Suppressor macrophage (primary cell): ENCODE measurements around the gene CMTM5.

Experiments used
- DNase-seq, 4 experiments: peaks; one replicate each; pipeline ENCODE4 v3.0.0-alpha.2; 2020 to 2022

Gene CMTM5

DNA sequence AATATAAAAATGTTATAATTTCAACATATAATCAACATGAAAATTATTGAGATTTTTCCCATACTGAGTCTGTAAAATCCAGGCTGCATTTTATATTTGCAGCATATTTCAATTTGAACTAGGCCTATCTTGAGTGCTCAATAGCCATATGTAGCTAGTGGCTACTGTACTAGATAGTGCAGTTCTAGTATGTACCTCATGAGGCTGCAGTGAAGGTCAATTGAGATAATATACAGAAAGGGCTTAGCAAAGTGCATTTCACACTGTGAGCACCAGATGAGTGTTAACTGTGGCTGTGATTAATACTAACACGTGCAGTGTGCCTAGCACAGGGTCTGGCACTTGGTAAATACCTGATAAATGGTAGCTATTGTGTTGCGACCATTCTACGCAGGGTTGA lies 18.8 kb upstream of the CMTM5 start:
- no peak for DNase-seq

DNA sequence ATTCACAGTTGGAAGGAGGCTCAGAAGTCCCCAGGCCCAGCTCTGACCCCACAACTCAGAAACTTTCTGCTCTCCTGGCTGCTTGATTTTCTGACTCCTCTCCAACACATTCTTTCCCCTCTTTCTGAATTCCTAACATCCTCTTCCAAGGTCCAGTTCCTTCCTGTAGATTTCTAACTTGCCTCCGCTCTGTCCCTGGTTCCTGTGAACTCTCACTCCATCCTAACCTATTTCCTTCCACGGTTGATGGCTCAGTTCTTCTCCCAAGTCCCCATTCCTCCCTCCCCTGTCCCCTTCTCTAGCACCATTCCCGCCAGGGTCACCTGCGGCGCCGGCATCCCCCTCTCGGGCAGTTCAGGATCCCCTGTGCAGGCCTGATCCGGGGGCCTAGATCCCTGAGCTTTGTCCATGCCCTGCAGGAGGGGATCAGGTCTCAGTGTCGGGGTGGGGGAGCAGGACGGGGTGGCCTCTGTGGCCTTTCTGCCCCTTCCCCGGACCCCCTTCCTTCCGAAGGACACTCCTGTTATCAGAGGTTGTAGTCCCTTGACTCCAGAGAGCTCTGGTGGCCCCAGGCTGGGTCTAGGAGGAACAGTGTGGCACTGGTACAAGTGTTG lies 18.2 kb upstream of the CMTM5 start:
- DNase-seq = no peak

DNA sequence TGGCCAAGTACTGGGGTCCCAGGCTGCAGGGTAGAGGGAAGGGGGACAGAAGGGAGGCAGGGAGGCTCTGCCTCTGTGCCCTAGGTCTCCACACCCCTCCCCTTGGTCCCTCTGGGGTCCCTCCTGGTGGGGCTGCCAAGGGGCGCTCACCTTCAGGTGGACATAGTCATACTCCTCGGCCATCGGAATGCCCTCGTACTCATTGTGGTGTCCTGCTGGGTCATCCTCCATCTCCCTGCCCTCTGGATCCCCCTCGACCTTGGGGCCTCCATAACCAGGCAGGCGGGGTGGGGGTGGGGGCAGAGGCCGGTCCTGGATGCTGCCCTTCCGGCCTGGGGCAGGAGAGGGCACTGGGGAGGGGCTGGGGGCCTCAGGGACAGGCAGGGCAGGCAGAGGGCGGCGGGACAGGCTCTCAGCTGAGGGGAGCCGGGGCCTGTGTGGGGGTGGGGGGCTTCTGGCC lies 17.6 kb upstream of the CMTM5 start:
- no peak for DNase-seq

DNA sequence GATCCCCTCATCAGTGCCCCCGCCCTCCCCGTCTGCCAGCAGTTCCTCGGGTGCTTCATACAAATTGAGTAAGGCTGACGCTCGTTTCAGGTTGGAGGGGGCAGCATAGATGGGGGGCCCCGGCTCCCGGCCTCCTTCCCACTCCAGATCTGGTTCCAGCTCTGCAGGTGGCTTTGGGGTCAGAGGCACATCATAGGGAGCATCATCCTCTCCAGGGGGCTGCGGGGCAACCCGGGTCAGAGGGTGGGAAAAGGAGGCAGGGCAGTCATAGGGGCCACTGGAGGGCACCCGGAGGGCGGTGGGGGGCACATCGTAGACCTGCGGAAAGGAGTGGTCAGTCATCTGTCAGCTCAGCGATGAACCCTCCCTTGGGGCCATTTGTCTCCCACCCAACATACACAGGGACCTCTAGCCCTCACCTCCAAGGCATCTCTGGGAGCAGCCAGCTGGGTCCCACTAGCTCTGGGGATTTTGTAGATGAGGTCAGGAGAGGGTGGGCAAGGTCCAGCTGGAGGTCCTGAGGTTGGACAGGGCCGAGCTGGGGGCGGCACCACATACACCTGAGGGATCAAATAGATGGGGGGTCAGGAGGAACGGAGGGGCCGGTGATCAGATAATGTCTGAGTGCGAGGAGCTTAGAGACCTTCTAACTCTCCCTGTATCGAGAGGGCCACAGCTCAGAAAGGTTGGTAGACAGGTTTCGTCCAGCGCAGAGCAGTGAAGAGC lies 17.0 kb upstream of the CMTM5 start:
- DNase-seq = no peak

DNA sequence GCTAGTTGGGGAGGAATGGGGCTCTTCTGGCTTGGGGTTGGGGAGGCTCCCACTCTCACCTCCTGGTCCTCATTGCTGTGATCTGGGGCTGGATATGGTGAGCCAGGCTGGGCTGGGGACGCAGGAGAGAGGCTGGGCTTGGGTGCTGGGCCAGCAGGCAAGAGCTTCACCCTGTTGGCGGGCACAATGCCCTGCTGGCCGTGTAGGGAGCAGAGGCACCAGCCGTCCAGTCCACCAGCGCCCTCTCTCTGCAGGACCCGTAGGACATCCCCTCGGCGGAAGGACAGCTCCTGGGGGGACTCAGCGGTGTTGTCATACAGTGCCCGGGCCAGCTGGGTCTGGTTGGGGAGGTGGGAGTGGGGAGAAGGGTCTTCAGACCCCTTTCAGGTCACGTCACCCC lies 16.4 kb upstream of the CMTM5 start:
- DNase-seq = peak in 1 of 4 experiments; percentile 15

DNA sequence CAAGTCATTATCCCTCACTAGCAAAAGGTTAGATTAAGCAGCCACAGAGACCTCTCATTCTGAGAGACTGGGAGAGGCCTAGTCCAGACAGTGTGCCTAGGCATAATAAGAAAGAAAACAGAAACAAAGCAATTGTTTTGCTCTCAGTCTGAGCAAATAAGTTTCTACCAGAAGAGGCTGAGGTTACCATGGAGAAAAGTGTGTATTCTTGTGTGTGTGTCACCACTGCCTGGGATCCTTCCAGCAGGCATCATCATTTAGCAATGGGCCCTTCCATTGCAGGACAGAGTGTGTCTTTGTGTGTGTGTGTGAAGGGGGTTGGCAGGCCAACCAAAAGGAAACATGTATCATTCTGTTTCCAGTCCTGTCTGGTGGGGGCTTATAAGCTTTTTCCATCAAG lies 15.5 kb upstream of the CMTM5 start:
- no peak for DNase-seq

DNA sequence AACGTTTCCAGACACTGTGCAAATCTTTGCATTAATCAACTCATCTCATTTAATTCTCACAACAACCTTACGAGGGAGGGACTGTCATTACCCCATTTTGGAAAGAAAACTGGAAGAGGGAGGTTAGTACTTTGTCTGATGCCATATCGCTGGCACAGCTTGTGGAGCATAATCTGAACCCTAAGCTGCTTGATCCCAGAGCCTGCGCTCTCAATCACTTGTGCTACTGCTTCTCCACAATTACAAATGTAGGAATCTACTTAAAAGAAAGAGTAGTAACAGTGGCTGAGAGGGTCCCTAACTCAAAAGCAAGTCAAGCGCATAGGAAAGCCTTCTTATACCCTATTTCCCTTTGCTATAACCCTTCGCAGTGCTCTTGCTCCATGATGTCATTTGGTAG lies 15.1 kb upstream of the CMTM5 start:
- DNase-seq = no peak

DNA sequence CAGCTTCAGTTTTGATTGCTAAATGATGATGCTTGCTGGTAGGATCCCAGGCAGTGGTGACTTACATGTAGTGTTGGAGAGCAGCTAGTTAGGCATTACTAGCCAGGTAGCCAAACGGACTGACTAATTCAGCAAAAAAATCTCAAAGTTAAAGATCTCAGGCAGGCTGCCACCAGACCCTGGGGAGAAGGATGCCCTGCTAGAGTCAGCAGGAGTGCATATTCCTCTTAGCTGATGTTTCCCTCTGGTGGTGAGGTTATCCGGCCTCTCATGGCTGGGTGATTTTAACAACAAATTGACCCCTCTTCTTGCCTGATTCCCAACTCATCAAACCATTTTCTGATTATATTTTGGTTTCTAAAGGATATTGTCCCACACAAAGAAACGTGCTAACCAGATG lies 14.6 kb upstream of the CMTM5 start:
- DNase-seq = no peak

DNA sequence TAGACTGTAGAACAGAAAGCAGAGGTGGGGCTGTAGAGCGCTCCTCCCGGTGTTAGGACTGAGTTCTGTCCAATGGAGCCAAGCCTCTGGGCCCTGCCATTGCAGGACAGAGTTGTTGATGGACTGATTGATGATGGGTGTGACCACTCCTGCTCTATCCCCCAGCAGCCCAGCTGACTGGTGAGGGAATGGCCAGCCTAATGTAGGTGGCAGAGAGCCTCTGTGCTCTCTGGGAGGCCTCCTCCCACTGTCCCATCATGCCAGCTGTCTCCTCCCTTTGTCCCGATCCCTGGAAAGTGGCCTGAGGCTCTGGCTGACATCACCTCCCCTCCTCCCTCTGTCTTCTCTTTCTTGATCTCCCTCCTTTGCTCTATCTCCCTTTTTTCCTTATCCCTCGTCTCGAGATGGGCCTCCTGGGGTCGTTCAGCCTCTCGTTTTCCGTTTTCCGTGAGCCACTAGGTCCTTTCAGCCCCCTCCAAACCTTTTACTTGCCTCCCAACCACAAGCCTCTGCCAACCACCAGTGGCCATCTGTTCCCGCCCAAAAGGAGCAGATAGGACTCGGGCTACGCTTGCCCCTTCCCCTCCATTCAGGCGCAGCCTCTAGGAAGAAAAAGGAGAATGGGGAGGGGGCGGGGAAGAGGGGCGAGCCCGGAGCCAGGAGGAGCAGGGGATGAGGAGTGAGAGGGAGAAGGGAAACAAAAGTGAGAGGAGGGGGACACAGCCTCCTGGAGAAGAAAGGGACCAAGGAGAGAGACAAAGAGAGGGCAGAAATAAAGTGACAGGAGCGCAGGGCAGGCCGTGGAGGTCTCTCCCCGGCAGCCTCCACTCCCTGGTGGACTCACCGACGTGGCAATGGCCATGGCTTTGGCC lies 12.4 kb upstream of the CMTM5 start:
- no peak for DNase-seq

DNA sequence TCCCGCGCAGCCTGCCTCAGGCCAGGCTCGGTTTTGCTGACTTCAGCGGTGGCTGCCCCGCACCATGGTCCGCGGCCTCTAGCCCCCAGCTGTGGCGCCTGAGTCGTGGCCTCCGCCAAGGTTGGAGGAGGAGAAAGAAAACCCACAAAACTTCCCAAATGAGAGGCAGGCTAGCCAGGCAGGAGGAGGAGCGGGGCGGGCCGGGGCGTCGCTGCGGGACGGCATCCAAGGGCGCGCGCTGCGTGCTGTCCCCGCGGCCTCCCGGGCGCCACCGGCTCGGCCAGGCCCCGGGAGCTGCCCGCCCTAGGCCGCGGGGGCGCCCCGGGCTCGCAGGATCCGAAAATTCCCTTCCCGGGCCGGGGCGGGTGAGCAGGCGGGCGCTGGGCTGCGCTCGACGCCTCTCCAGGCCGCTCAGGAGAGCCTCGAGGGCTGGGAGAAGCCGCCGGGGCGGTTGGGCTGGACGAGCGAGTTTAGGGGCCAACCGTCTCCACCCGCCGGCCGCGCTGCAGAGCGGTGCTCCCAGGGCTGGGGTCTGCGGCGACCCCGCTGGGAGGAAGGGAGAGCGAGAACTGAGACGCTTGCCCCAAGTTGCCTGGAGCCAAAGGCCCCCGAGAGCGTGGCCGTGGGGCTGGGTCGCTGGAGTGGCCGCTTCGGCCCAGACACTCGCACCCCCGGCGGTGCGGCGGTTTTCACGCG lies 11.7 kb upstream of the CMTM5 start, which contains the start of gene EFS:
Gene EFS (minus strand): TSS at position 137 of the 696 bp plus-strand sequence. CDS start 147 bp downstream, outside the sequence.
- peak in 1 of 4 experiments; percentile 9 for DNase-seq

DNA sequence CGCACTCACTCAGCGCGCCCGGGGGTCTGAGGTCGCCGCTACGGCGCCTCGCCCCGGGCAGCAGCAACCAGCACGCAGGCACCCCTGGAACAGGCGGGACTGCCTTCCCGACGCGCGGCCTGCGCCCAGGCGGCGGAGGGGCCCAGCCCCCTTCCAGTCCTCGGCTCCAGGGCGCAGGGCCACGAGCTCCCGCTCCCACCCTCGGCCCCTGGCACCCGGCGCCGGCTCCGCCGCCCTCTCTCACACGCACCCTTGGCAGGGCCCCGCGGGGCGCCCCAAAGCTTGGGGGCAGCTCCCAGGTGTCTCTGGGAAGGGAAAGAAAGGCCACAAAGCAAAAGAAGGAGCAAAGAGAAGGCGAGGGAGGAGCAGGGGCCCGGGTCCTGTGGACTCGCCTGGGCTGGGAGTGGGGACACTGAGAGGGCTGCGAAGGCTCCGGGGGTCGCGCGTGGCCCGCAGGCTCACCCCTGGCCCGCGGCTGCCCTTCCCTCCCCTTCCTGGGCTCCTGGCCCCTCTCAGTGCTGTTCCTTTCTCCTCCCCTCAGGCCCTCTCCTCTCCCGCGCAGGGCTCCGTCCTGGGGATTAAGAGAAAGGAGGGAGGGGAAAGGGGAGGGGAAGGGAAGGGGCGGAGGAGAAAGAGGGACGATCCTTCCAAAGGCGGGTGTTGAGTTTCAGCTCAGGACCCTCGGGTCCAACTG lies 11.0 kb upstream of the CMTM5 start:
- no peak for DNase-seq

DNA sequence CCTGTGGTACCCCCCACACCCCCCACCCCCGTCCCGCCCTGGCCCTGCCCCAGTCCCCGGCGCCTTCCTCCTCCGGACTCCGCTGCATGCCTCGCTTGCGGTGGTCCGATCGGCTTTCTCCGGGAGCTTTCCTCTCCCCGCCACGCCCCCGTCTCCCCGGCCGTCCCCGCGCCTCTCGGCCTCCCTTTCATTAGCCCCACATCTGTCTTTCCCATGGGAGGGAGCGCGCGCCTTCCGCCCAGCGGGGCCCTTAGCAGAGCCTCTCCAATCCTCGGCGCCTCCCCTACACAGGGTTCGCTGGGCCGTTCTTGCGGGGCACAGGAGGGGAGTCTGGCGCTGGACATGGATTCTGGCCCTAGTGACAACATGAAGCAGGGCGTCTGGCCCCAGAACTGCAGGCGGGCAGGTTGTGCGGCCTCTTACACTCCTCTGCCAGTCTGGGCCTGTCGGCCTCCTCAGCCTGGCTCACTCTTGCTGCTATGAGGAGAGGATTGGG lies 10.4 kb upstream of the CMTM5 start:
- no peak for DNase-seq

DNA sequence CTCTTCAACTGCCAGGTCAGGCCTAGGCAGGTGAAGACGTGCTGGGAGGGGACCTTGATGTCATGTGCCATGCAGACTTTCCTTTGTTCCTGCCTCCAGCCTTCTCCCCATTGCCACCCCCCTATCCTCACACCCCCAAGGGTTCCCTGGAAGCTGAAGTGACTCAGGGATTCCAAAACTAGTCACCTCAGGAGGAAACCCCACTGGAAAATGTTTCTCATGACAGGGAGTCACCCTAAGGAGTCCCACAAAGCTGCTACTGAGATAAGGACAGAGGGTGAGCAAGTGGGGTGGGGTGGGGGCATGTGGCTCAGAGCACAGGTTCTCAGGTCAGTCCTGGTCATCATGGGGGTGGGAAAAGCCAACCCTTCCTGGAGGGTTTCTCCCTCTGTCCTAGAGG lies 6.6 kb upstream of the CMTM5 start:
- DNase-seq = no peak

DNA sequence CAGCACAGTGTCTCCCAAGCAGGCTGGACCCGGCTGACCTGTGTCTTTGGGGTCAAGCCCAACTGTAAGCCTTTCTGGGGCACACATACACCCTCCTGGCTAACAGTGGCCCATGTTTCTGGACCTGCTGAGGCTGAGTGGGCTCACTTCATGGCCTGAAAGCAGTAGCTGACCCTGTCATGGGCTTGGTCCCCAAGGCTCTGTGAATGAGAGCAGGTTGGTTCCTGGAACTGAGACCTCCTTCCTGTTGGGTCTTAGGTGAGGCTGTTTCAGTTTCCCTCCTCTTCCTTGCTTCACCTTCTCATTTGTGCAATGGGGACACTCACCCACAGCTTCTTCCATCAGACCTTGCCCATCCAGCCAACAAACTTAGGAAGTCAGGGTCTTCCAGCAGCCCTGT lies 5.0 kb upstream of the CMTM5 start:
- no peak for DNase-seq

DNA sequence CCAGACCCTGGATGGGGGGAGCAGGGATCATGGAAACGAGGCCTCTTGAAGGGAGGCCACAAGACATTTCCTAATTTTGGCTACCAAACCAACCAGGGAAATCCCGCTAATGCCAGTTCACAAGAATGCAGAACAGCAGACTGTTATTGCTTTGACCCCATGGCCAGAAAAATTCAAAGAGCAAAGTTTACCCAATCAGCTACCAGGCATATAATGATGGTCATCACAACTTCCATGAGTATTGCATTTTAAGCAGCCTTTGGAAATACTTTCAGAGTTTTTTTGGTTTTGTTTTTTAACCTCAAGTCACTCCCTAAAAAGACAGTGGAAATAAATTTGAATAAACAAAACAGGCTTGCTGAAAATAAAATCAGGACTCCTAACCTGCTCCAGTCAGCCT lies 4.3 kb upstream of the CMTM5 start, which contains the start of gene IL25:
Gene IL25 (plus strand): TSS at position 301 of the 400 bp plus-strand sequence.
- DNase-seq = no peak

DNA sequence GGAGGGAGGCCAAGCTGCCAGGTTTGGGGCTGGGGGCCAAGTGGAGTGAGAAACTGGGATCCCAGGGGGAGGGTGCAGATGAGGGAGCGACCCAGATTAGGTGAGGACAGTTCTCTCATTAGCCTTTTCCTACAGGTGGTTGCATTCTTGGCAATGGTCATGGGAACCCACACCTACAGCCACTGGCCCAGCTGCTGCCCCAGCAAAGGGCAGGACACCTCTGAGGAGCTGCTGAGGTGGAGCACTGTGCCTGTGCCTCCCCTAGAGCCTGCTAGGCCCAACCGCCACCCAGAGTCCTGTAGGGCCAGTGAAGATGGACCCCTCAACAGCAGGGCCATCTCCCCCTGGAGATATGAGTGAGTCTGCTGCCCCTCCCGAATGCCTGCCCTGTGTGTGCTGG lies 3.8 kb upstream of the CMTM5 start:
- no peak for DNase-seq

DNA sequence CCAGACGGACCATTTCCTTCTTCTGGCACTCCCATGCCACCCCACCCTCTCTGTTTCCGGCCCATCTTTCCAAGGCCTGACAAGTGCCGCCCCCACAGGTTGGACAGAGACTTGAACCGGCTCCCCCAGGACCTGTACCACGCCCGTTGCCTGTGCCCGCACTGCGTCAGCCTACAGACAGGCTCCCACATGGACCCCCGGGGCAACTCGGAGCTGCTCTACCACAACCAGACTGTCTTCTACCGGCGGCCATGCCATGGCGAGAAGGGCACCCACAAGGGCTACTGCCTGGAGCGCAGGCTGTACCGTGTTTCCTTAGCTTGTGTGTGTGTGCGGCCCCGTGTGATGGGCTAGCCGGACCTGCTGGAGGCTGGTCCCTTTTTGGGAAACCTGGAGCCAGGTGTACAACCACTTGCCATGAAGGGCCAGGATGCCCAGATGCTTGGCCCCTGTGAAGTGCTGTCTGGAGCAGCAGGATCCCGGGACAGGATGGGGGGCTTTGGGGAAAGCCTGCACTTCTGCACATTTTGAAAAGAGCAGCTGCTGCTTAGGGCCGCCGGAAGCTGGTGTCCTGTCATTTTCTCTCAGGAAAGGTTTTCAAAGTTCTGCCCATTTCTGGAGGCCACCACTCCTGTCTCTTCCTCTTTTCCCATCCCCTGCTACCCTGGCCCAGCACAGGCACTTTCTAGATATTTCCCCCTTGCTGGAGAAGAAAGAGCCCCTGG lies 1.2 kb upstream of the CMTM5 start:
- no peak for DNase-seq

DNA sequence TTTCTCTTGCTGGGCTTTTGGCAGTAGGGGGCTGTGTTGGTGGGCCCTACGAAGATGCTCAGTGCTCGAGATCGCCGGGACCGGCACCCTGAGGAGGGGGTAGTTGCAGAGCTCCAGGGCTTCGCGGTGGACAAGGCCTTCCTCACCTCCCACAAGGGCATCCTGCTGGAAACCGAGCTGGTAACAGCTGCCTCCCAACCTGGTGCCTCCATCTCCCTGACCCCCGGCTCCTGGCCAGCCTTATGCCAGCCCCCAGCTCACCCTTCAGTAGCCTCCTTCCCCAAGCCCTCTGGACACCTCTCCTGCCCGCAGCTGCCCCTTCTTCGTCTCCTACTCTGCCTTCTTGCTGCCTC lies 328 bp downstream of the CMTM5 start:
- no peak for DNase-seq

DNA sequence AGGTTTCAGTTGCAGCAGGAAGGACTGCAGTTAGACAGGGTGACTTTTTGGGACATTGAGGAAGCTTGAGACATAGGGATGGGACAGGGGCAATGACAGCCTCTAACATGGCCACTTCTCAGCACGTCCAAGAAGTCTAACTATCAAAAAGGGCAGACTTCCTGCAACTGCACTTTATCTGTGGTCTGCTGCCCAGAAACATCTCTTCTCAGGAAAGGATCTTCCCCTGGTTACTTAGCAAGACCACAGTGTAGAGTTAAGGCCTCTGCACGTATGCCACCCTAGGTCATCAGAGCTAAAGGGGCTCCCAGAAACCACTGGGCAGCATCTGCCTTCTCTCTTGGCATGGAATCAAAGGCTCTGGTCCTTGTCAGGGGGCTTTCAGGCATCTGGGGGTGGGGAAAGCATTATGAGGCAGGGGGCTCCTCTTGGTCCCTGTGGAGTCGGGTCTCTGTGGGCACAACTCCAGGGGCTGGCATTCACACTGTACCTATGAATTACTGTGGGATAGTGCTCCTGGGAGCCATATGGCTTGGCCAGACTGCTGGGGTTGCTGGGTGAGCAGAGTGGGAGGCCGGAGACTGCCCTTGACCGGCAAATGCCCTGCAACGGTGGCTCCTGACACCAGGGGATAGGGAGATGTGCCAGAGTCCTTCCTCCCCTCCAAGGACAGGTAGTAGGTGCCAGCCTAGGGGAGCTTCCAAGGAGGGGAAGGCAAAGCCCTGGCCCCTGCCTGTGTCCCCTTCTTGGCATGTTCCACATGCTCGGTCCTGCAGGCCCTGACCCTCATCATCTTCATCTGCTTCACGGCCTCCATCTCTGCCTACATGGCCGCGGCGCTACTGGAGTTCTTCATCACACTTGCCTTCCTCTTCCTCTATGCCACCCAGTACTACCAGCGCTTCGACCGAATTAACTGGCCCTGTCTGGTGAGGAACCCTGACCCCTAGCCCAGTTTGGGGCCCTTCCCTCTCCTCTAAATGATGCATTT lies 1.0 kb downstream of the CMTM5 start:
- DNase-seq = no peak

DNA sequence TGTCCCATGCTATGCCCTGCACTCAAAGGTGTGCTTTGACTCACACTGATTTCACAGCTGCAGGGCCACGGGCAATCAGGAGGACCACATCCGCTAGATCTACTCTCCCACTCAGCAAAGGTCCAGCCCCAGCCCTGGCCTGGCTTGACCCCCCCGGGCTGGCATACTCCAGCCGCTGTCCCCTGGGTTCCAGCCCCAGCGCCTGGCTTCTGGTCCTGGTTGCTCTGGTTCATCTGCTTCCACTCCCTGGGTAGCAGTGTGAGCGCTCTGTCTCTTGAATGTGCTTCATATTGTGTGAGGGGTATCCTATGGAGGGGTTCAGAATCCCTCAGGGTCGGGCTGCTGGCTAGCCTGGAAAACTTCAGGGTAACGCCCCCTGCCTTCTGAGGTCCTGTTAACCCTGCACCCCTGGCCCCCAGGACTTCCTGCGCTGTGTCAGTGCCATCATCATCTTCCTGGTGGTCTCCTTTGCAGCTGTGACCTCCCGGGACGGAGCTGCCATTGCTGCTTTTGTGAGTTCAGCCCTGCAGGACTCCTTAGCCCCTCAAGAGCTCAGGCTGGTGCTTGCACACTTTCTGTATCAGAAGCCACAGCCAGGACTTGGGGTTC lies 1.9 kb downstream of the CMTM5 start:
- no peak for DNase-seq
